ENCODE results near the gene MAPRE3. TPM values are rescaled to one million over a fixed set of nuclear protein-coding genes. Genes with fewer than 3 reads are reported as not detected.

The MAPRE3 gene
- total RNA-seq, 4 donors from 2014 or later = 13.0 to 25.1 (median 17.2) TPM

- TF ChIP-seq CTCF (IDR thresholded peaks at IDR 0.05; ENCODE audit: low read depth) = no peak
These were observed 94.7 kb downstream of the MAPRE3 start for GRCh38 chr2:27065128-27065527.

GRCh38 chr2:27067385-27067784 is 96.9 kb downstream of the MAPRE3 start:
- TF ChIP-seq CTCF (IDR thresholded peaks at IDR 0.05; ENCODE audit: low read depth) = no peak

GRCh38 chr2:27069436-27069835 is 99.0 kb downstream of the MAPRE3 start:
- no peak for TF ChIP-seq CTCF (IDR thresholded peaks at IDR 0.05; ENCODE audit: low read depth)

- TF ChIP-seq CTCF (IDR thresholded peaks at IDR 0.05; ENCODE audit: low read depth) = no peak
These were observed 99.7 kb downstream of the MAPRE3 start for GRCh38 chr2:27069961-27070618.

GRCh38 chr2:27070653-27071276 is 100.3 kb downstream of the MAPRE3 start:
- TF ChIP-seq CTCF (IDR thresholded peaks at IDR 0.05; ENCODE audit: low read depth) = no peak

GRCh38 chr2:27071277-27071989 is 101.0 kb downstream of the MAPRE3 start, which contains the start of gene OST4:
Gene OST4 (minus strand): TSS chr2:27071654.
- TF ChIP-seq CTCF (IDR thresholded peaks at IDR 0.05; ENCODE audit: low read depth) = no peak
